Endothelial cell of umbilical vein (primary cell): ENCODE data around the gene FREM1.

Experiments
- EZH2 ChIP-seq: IDR thresholded peaks from 2 replicates; pipeline ENCODE4 v1.6.1; 2012; ENCODE audit warnings: borderline replicate concordance, low read depth, mild to moderate bottlenecking, moderate library complexity, low read length, inconsistent platforms; ENCODE audit not compliant: severe bottlenecking
- GATA2 ChIP-seq: IDR thresholded peaks from 2 replicates; pipeline ENCODE4 v1.7.0; 2011; ENCODE audit warnings: low read depth, mild to moderate bottlenecking, moderate library complexity, mixed read lengths, low read length; ENCODE audit not compliant: insufficient read length, insufficient read depth
- JUN ChIP-seq: IDR thresholded peaks from 2 replicates; pipeline ENCODE4 v1.6.1; 2011; ENCODE audit warnings: borderline replicate concordance, low read depth; ENCODE audit not compliant: insufficient read length, insufficient read depth
- MAX ChIP-seq: IDR thresholded peaks from 2 replicates; pipeline ENCODE4 v1.6.1; 2011; ENCODE audit not compliant: insufficient read depth, insufficient read length
- POLR2A ChIP-seq: IDR thresholded peaks from 2 replicates; pipeline ENCODE4 v1.6.1; 2012; ENCODE audit warnings: low read depth, mild to moderate bottlenecking, control low read depth, low read length
- POLR2AphosphoS5 ChIP-seq: IDR thresholded peaks from 2 replicates; pipeline ENCODE4 v1.6.1; 2012; ENCODE audit warnings: low read depth, mild to moderate bottlenecking, control low read depth, low read length, moderate library complexity; ENCODE audit not compliant: insufficient read depth
- TF ChIP-seq, protein P1 (sequence below), 2 donors: IDR thresholded peaks; 1 replicate in 1 of 2; 2 replicates in 1 of 2; pipeline ENCODE4 v1.5.1; 2011; ENCODE audit warnings: low read length in 2 of 2, mild to moderate bottlenecking in 2 of 2, moderate library complexity in 2 of 2, control low read depth in 1 of 2, inconsistent platforms in 1 of 2, low read depth in 1 of 2; ENCODE audit not compliant: insufficient read depth in 1 of 2; ENCODE audit errors: extremely low read depth in 1 of 2

- TF ChIP-seq, protein P1, sequence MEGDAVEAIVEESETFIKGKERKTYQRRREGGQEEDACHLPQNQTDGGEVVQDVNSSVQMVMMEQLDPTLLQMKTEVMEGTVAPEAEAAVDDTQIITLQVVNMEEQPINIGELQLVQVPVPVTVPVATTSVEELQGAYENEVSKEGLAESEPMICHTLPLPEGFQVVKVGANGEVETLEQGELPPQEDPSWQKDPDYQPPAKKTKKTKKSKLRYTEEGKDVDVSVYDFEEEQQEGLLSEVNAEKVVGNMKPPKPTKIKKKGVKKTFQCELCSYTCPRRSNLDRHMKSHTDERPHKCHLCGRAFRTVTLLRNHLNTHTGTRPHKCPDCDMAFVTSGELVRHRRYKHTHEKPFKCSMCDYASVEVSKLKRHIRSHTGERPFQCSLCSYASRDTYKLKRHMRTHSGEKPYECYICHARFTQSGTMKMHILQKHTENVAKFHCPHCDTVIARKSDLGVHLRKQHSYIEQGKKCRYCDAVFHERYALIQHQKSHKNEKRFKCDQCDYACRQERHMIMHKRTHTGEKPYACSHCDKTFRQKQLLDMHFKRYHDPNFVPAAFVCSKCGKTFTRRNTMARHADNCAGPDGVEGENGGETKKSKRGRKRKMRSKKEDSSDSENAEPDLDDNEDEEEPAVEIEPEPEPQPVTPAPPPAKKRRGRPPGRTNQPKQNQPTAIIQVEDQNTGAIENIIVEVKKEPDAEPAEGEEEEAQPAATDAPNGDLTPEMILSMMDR (IDR thresholded peaks at IDR 0.05; ENCODE audit: extremely low read depth in 1 of 2, insufficient read depth in 1 of 2, low read depth in 1 of 2, low read length in 2 of 2) = no peak
- TF ChIP-seq POLR2A = no peak
- no peak for TF ChIP-seq POLR2AphosphoS5
- TF ChIP-seq EZH2 = no peak
- TF ChIP-seq GATA2 = no peak
- TF ChIP-seq MAX = no peak
- TF ChIP-seq JUN = no peak
Measured at GRCh38 chr9:14902561-14902960, 7.7 kb downstream of the FREM1 start.
